HCT116 (cell line): ENCODE results near the gene ANO2.

Experiments
- CEBPB ChIP-seq: IDR thresholded peaks from 2 replicates; pipeline ENCODE4 v1.6.1; 2012; ENCODE audit warnings: low read depth
- ELF1 ChIP-seq: IDR thresholded peaks from 2 replicates; pipeline ENCODE4 v1.6.1; 2012; ENCODE audit warnings: low read depth, borderline replicate concordance
- EZH2 ChIP-seq: fragments of 200-600 bp; sonication (generic); IDR thresholded peaks from 2 replicates; pipeline ENCODE4 v1.6.1; 2017; ENCODE audit warnings: antibody characterized with exemption, mixed run types
- JUND ChIP-seq: IDR thresholded peaks from 2 replicates; pipeline ENCODE4 v1.6.1; 2012
- POLR2A ChIP-seq: IDR thresholded peaks from 2 replicates; pipeline ENCODE4 v1.7.0; 2011; ENCODE audit warnings: borderline replicate concordance; ENCODE audit not compliant: insufficient read depth, insufficient read length; ENCODE audit errors: extremely low read depth
- SP1 ChIP-seq: IDR thresholded peaks from 2 replicates; pipeline ENCODE4 v1.6.1; 2012; ENCODE audit warnings: low read depth
- TF ChIP-seq, protein P1 (sequence below), 3 experiments: fragments of 200-600 bp in 1 of 3; sonication (generic) in 1 of 3; IDR thresholded peaks in 2 of 3; conservative IDR thresholded peaks in 1 of 3; 2 replicates each; pipeline ENCODE4 v1.5.1; 2012 to 2017; ENCODE audit warnings: low read depth in 2 of 3, low read length in 2 of 3, antibody characterized with exemption in 1 of 3, borderline replicate concordance in 1 of 3, control low read depth in 1 of 3, mild to moderate bottlenecking in 1 of 3, mixed read lengths in 1 of 3, mixed run types in 1 of 3, moderate library complexity in 1 of 3; ENCODE audit not compliant: insufficient read depth in 1 of 3
- TF ChIP-seq, protein P2 (sequence below): IDR thresholded peaks from 2 replicates; pipeline ENCODE4 v1.6.1; 2012
- TF ChIP-seq, protein P3 (sequence below): IDR thresholded peaks from 2 replicates; pipeline ENCODE4 v1.6.1; 2012; ENCODE audit warnings: low read depth

DNA sequence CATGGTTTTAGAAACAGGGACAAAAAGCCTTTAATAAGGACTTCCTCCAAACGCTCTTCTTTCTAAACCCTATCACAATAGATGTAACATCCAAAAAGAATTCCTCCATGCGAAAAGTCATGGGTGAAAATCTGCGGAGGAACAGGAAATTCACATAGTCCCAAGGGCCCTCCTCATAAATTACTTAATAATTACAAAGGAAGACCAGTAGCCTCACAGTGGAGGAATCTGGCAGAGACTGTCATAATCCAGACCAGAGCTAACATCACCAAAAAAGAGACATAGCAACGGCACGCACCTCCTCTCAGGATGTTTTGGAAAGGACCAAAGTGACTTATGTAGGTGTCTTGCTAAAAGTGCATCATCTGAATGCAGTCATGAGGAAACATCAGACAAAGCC is 165.7 kb downstream of the ANO2 start:
- TF ChIP-seq JUND, result no peak
- TF ChIP-seq EZH2, result no peak
- TF ChIP-seq, protein P1, sequence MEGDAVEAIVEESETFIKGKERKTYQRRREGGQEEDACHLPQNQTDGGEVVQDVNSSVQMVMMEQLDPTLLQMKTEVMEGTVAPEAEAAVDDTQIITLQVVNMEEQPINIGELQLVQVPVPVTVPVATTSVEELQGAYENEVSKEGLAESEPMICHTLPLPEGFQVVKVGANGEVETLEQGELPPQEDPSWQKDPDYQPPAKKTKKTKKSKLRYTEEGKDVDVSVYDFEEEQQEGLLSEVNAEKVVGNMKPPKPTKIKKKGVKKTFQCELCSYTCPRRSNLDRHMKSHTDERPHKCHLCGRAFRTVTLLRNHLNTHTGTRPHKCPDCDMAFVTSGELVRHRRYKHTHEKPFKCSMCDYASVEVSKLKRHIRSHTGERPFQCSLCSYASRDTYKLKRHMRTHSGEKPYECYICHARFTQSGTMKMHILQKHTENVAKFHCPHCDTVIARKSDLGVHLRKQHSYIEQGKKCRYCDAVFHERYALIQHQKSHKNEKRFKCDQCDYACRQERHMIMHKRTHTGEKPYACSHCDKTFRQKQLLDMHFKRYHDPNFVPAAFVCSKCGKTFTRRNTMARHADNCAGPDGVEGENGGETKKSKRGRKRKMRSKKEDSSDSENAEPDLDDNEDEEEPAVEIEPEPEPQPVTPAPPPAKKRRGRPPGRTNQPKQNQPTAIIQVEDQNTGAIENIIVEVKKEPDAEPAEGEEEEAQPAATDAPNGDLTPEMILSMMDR (IDR thresholded peaks at IDR 0.05 in 2 of 3, conservative IDR thresholded peaks at IDR 0.05 in 1 of 3; ENCODE audit: borderline replicate concordance in 1 of 3, insufficient read depth in 1 of 3, low read depth in 2 of 3, low read length in 2 of 3), result no peak
- TF ChIP-seq CEBPB, result no peak
- no peak for TF ChIP-seq ELF1
- no peak for TF ChIP-seq POLR2A
- no peak for TF ChIP-seq SP1
- TF ChIP-seq, protein P2, sequence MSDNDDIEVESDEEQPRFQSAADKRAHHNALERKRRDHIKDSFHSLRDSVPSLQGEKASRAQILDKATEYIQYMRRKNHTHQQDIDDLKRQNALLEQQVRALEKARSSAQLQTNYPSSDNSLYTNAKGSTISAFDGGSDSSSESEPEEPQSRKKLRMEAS, result no peak
- TF ChIP-seq, protein P3, sequence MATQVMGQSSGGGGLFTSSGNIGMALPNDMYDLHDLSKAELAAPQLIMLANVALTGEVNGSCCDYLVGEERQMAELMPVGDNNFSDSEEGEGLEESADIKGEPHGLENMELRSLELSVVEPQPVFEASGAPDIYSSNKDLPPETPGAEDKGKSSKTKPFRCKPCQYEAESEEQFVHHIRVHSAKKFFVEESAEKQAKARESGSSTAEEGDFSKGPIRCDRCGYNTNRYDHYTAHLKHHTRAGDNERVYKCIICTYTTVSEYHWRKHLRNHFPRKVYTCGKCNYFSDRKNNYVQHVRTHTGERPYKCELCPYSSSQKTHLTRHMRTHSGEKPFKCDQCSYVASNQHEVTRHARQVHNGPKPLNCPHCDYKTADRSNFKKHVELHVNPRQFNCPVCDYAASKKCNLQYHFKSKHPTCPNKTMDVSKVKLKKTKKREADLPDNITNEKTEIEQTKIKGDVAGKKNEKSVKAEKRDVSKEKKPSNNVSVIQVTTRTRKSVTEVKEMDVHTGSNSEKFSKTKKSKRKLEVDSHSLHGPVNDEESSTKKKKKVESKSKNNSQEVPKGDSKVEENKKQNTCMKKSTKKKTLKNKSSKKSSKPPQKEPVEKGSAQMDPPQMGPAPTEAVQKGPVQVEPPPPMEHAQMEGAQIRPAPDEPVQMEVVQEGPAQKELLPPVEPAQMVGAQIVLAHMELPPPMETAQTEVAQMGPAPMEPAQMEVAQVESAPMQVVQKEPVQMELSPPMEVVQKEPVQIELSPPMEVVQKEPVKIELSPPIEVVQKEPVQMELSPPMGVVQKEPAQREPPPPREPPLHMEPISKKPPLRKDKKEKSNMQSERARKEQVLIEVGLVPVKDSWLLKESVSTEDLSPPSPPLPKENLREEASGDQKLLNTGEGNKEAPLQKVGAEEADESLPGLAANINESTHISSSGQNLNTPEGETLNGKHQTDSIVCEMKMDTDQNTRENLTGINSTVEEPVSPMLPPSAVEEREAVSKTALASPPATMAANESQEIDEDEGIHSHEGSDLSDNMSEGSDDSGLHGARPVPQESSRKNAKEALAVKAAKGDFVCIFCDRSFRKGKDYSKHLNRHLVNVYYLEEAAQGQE, result no peak
